Adrenal gland (tissue), 12 donors: ENCODE measurements around the gene VIPR2. TPM values are rescaled to one million over a fixed set of nuclear protein-coding genes. Genes with fewer than 3 reads are reported as not detected.

Experiments
- DNase-seq, 7 donors: peaks; one replicate each; pipeline ENCODE4 v3.0.0-alpha.2; 2019 to 2020
- H3K27ac ChIP-seq, 5 donors: fragments of 200-600 bp; sonication (generic) in 4 of 5; 1 replicate in 3 of 5; 2 replicates in 2 of 5; pipeline versions ENCODE4 v1.5.1 to v1.8.0; 2016 to 2020; ENCODE audit warnings: mild to moderate bottlenecking in 1 of 5
- H3K27me3 ChIP-seq: fragments of 200-600 bp; 2 replicates; pipeline ENCODE4 v1.8.0; 2021
- H3K36me3 ChIP-seq, 2 donors: fragments of 200-600 bp; replicated peaks in 1 of 2; 1 replicate in 1 of 2; 2 replicates in 1 of 2; pipeline versions ENCODE4 v1.5.1 to v1.8.0; 2018 to 2022
- H3K4me1 ChIP-seq, 2 donors: fragments of 200-600 bp; replicated peaks in 1 of 2; 1 replicate in 1 of 2; 2 replicates in 1 of 2; pipeline versions ENCODE4 v1.5.1 to v1.8.0; 2018 to 2021
- H3K4me3 ChIP-seq, 4 donors: fragments of 200-600 bp; sonication (generic) in 3 of 4; one replicate each; pipeline ENCODE4 v1.5.1; 2016 to 2018
- H3K9me3 ChIP-seq, 3 donors: fragments of 200-600 bp; sonication (generic) in 1 of 3; replicated peaks in 1 of 3; 1 replicate in 2 of 3; 2 replicates in 1 of 3; pipeline versions ENCODE4 v1.5.1 to v1.8.0; 2016 to 2021
- CTCF ChIP-seq, 6 experiments: fragments of 450-650 bp in 4 of 6; fragments of 200-600 bp in 2 of 6; sonication (generic) in 1 of 6; IDR thresholded peaks; 1 replicate in 5 of 6; 2 replicates in 1 of 6; pipeline versions ENCODE4 v1.5.1 to v1.8.0; 2016 to 2021; ENCODE audit warnings: antibody characterized with exemption in 6 of 6, mild to moderate bottlenecking in 2 of 6, moderate library complexity in 1 of 6
- POLR2A ChIP-seq, 2 donors: fragments of 450-650 bp; IDR thresholded peaks; one replicate each; pipeline ENCODE4 v1.6.1; 2017; ENCODE audit warnings: antibody characterized with exemption in 2 of 2, mild to moderate bottlenecking in 2 of 2, moderate library complexity in 1 of 2
- WGBS, 4 donors: extraction: QIAGEN DNeasy Blood & Tissue Kit in 2 of 4; methylation state at CpG; one replicate each; pipeline versions ENCODE4 v1.1.5 to v1.1.7; 2013 to 2017; 5-methylcytosine and 5-hydroxymethylcytosine counted together
- intact Hi-C, 2 donors: fragments of 100-400 bp; cut with DNase I; formaldehyde crosslinking; loops; one replicate each; pipeline versions ENCODE4 v1.14.1 to v1.15.0; 2022 to 2023
- polyA plus RNA-seq, 3 donors: library from polyadenylated mRNA; stranded (reverse); fragments of 200-250 nt in 2 of 3; fragments of 350-450 nt in 1 of 3; fragmentation: Illumina TruSeq in 1 of 3; extraction: RNeasy Lipid Tissue Mini Kit (QIAGEN cat#74804) in 1 of 3; gene quantifications; one replicate each; pipeline ENCODE4 v1.2.3, GENCODE V29; 2013 to 2014
- total RNA-seq, 9 donors: library from RNA; depleted of rRNA in 4 of 9; stranded (reverse); fragments of >200 nt in 4 of 9; fragments of 120-200 nt in 1 of 9; fragmentation: NEBNext Ultra II Directional in 1 of 9; extraction: Animal tissue kit (Norgen Biotek cat#: 25700) in 1 of 9; gene quantifications; one replicate each; pipeline versions ENCODE4 v1.1.0 to v1.2.4, GENCODE V29; 2013 to 2023
- donor health status: healthy with polysubstance abuse.
- donor health status: Bipolar disorder and iron deficiency.
- donor health status: DM: yes; HTN: yes; CAD: no.
- donor health status: DM: no; HTN: no; CAD: no.
- donor health status: DM: no; HTN: no; CAD: no.
- donor health status: DM: yes; HTN: yes; CAD: no.

VIPR2 gene
- total and polyA plus RNA-seq, 12 donors: 0.06 to 3.8 (median 0.80) TPM

- no peak overlapping the region for H3K27ac ChIP-seq
- no peak for DNase-seq
- intact Hi-C loops: no loop called here
- H3K9me3 ChIP-seq: no peaks in the 10 kb centered on the region
- no peak overlapping the region for H3K4me3 ChIP-seq
- TF ChIP-seq POLR2A (IDR thresholded peaks at IDR 0.05) (no peak), CTCF (IDR thresholded peaks at IDR 0.05) (no peak)
- H3K27me3 ChIP-seq: peaks cover 13% of the 10 kb centered on the region
- no peaks in the 10 kb centered on the region for H3K36me3 ChIP-seq
- WGBS, 4 donors: 73 to 82% (median 78%) methylated on average over 8 of the region's 8 CpGs
- H3K4me1 ChIP-seq: no peaks in the 10 kb centered on the region
Observed at GRCh38 chr7:159130820-159131219, 13.8 kb downstream of the VIPR2 start.

- no peak for DNase-seq
- intact Hi-C loops: no loop called here
- TF ChIP-seq POLR2A (IDR thresholded peaks at IDR 0.05) (no peak), CTCF (IDR thresholded peaks at IDR 0.05) (no peak)
- Histone ChIP-seq H3K9me3 (no peaks in the 10 kb centered on the region), H3K4me1 (no peaks in the 10 kb centered on the region), H3K36me3 (no peaks in the 10 kb centered on the region), H3K4me3 (no peak overlapping the region), H3K27ac (no peak overlapping the region), H3K27me3 (peaks cover 13% of the 10 kb centered on the region)
- WGBS, 4 donors: 84 to 88% (median 87%) methylated on average over 7 to 9 of the region's 9 CpGs
Observed at GRCh38 chr7:159130199-159130775, 14.4 kb downstream of the VIPR2 start.

GRCh38 chr7:159128767-159129166 lies 15.9 kb downstream of the VIPR2 start:
- no peak for DNase-seq
- no peak overlapping the region for H3K4me3 ChIP-seq
- 69 to 80% (median 76%) methylated on average over 5 to 10 of the region's 10 CpGs for WGBS, 4 donors
- peaks cover 13% of the 10 kb centered on the region for H3K27me3 ChIP-seq
- no peaks in the 10 kb centered on the region for H3K4me1 ChIP-seq
- no peaks in the 10 kb centered on the region for H3K9me3 ChIP-seq
- no peak overlapping the region for H3K27ac ChIP-seq
- TF ChIP-seq CTCF (IDR thresholded peaks at IDR 0.05) (no peak), POLR2A (IDR thresholded peaks at IDR 0.05) (no peak)
- no peaks in the 10 kb centered on the region for H3K36me3 ChIP-seq
- intact Hi-C loops: no loop called here

GRCh38 chr7:159127691-159128642 lies 16.7 kb downstream of the VIPR2 start:
- no peaks in the 10 kb centered on the region for H3K9me3 ChIP-seq
- peaks cover 13% of the 10 kb centered on the region for H3K27me3 ChIP-seq
- no peak for TF ChIP-seq POLR2A (IDR thresholded peaks at IDR 0.05)
- no peak for TF ChIP-seq CTCF (IDR thresholded peaks at IDR 0.05)
- no peaks in the 10 kb centered on the region for H3K4me1 ChIP-seq
- 63 to 75% (median 73%) methylated on average over 7 to 16 of the region's 16 CpGs for WGBS, 4 donors
- intact Hi-C loops: no loop called here
- no peaks in the 10 kb centered on the region for H3K36me3 ChIP-seq
- DNase-seq: no peak
- no peak overlapping the region for H3K4me3 ChIP-seq
- no peak overlapping the region for H3K27ac ChIP-seq
